Measurements from ENCODE around the gene FMN1. TPM values are rescaled to one million over a fixed set of nuclear protein-coding genes. Genes with fewer than 3 reads are reported as not detected.

FMN1 gene
- total and polyA plus RNA-seq, 3 donors from 2014 or later, result 17.7 to 53.7 (median 47.4) TPM

- Histone ChIP-seq H3K36me3 (ENCODE audit: low read depth, missing control alignments) (no peaks in the 10 kb centered on the region), H3K4me3 (no peak overlapping the region), H3K27ac (no peak overlapping the region), H3K27me3 (no peaks in the 10 kb centered on the region), H3K4me1 (no peaks in the 10 kb centered on the region), H3K9me3 (no peaks in the 10 kb centered on the region)
- intact Hi-C loops (cut with DNase I; ENCODE audit: low total_unique reads), result no loop called here
- DNase-seq, result no peak
- 71 to 81% methylated on average over 3 of the region's 3 CpGs for WGBS, 2 donors
- no peak for TF ChIP-seq POLR2A (IDR thresholded peaks at IDR 0.05)
- no peak for TF ChIP-seq CTCF (IDR thresholded peaks at IDR 0.05)
Measured at GRCh38 chr15:32889214-32889613, 305.3 kb downstream of the FMN1 start.

GRCh38 chr15:32888221-32888761 is 306.2 kb downstream of the FMN1 start:
- intact Hi-C loops (cut with DNase I; ENCODE audit: low total_unique reads), result no loop called here
- H3K4me3 ChIP-seq, result no peak overlapping the region
- H3K36me3 ChIP-seq (ENCODE audit: low read depth, missing control alignments), result no peaks in the 10 kb centered on the region
- H3K4me1 ChIP-seq, result no peaks in the 10 kb centered on the region
- 88 to 90% methylated on average over 3 of the region's 3 CpGs for WGBS, 2 donors
- TF ChIP-seq POLR2A (IDR thresholded peaks at IDR 0.05), result no peak
- no peak for TF ChIP-seq CTCF (IDR thresholded peaks at IDR 0.05)
- DNase-seq, result no peak
- H3K27me3 ChIP-seq, result no peaks in the 10 kb centered on the region
- no peak overlapping the region for H3K27ac ChIP-seq
- no peaks in the 10 kb centered on the region for H3K9me3 ChIP-seq

GRCh38 chr15:32887090-32887489 is 307.4 kb downstream of the FMN1 start:
- no peak for DNase-seq
- Histone ChIP-seq H3K27me3 (no peaks in the 10 kb centered on the region), H3K9me3 (no peaks in the 10 kb centered on the region), H3K27ac (no peak overlapping the region), H3K36me3 (ENCODE audit: low read depth, missing control alignments) (no peaks in the 10 kb centered on the region), H3K4me3 (no peak overlapping the region), H3K4me1 (no peaks in the 10 kb centered on the region)
- intact Hi-C loops (cut with DNase I; ENCODE audit: low total_unique reads), result no loop called here
- TF ChIP-seq POLR2A (IDR thresholded peaks at IDR 0.05) (no peak), CTCF (IDR thresholded peaks at IDR 0.05) (no peak)
- 90 to 92% methylated on average over 4 of the region's 4 CpGs for WGBS, 2 donors

GRCh38 chr15:32886459-32886858 is 308.1 kb downstream of the FMN1 start:
- H3K9me3 ChIP-seq, result no peaks in the 10 kb centered on the region
- DNase-seq, result no peak
- H3K27ac ChIP-seq, result no peak overlapping the region
- no peak overlapping the region for H3K4me3 ChIP-seq
- intact Hi-C loops (cut with DNase I; ENCODE audit: low total_unique reads), result no loop called here
- TF ChIP-seq POLR2A (IDR thresholded peaks at IDR 0.05), result no peak
- TF ChIP-seq CTCF (IDR thresholded peaks at IDR 0.05), result no peak
- H3K4me1 ChIP-seq, result no peaks in the 10 kb centered on the region
- H3K27me3 ChIP-seq, result no peaks in the 10 kb centered on the region
- 80 to 88% methylated on average over 7 of the region's 7 CpGs for WGBS, 2 donors
- no peaks in the 10 kb centered on the region for H3K36me3 ChIP-seq (ENCODE audit: low read depth, missing control alignments)

- 80 to 84% methylated on average over 5 of the region's 5 CpGs for WGBS, 2 donors
- Histone ChIP-seq H3K4me1 (no peaks in the 10 kb centered on the region), H3K9me3 (no peaks in the 10 kb centered on the region), H3K4me3 (no peak overlapping the region), H3K27ac (no peak overlapping the region), H3K36me3 (ENCODE audit: low read depth, missing control alignments) (no peaks in the 10 kb centered on the region), H3K27me3 (no peaks in the 10 kb centered on the region)
- no peak for DNase-seq
- no peak for TF ChIP-seq CTCF (IDR thresholded peaks at IDR 0.05)
- no peak for TF ChIP-seq POLR2A (IDR thresholded peaks at IDR 0.05)
- intact Hi-C loops (cut with DNase I; ENCODE audit: low total_unique reads), result no loop called here
Measured at GRCh38 chr15:32885713-32886112, 308.8 kb downstream of the FMN1 start.

Measured in testis (tissue), 3 donors.